ENCODE measurements around the gene CARS1.

GRCh38 chr11:3101921-3102640, 44.9 kb upstream of the CARS1 start:
- TF ChIP-seq CTCF (IDR thresholded peaks at IDR 0.05) = no peak
- no peak for TF ChIP-seq POLR2A (IDR thresholded peaks at IDR 0.05)

All from Peyer's patch (tissue), 4 donors.